ENCODE results near the gene TMEM108.

TMEM108 gene

GRCh38 chr3:133289322-133289721 lies 251.1 kb downstream of the TMEM108 start:
- no peak for FAIRE-seq

- FAIRE-seq: no peak
These were observed 254.1 kb downstream of the TMEM108 start for GRCh38 chr3:133292296-133292695.

DNA sequence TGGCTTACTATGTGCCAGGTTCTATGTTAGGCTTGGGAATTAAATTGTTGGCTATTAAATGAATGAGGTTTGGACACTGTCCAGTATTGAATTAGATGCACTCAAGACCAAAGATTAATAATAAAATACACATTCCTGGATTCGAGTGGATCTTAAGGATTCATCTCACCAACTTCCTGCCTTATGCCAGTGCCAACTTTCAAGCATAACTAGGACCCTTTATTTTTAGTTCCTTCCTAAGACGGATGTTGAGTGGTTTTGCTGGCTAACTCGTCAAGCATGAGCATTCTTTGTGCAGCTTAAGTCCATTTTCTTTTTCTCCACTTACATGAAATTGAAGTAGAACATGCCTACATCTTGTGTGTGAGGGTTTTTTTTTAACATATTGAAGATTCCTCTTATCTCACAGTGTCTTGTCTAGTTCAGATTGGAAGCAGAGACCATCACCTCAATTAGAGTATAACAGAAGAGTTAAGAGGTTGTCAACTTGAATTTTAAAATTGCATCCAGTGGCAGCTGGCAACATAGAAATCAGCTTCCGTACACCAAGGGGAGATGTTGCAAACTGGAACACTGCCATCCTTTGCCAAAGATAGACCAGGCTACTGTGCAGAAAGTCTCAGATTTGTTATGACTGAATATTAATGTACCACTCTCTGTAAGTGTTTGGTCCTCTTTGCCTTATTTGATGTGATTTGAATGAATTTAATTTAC lies 255.4 kb downstream of the TMEM108 start:
- no peak for FAIRE-seq

DNA sequence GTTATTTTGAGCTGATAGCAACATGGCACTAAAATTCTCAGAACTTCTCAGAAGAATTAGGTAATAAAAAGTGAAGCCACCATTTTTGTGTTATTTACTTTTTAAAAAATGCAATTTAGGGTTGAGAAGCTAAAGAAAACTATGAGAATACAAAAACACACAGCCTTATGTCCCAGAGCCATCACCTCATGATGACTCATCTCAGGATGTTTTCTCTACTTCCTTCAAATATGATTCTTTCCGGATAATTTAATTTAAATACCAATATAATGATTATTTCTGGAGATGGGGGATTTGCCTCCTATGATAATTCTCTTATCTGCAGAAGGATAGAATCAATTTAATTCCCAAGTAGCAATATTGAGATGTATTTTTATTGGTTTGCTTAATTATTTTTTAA lies 256.1 kb downstream of the TMEM108 start:
- no peak for FAIRE-seq

DNA sequence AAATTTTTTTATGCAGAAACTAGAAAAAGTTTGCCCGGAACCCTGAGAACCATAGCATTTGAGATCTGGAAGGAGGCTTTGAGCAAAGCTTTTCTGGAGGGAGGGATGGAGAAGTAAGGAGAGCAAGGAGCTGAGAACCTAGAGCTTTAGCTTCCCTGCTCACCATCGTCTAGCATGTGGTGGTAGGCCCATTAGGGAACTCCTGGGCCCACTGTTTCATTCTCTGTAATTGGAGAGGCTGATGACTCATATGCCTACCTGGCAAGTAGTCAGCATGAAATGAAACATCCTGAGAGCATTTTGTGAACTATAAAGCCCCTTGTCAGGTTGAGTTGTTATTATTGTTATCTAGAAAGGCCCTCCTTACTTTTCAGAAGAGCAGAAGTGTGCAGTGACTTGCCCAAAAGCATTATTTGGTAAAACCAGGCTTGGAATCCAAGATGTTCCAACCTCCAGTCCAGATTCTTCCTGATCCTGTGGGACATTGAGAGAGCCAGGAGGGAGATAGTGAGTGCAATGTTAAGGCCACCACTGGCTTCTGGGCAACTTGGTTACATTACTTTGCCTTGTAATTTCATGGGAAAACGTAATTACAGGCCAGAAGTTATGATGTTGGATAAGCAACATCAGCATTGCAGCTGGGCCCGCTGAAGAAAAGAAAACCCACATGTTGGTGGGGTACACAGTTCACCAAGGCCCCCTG lies 257.2 kb downstream of the TMEM108 start:
- FAIRE-seq: no peak

- FAIRE-seq: no peak
These were observed 258.0 kb downstream of the TMEM108 start for GRCh38 chr3:133295944-133296917.

DNA sequence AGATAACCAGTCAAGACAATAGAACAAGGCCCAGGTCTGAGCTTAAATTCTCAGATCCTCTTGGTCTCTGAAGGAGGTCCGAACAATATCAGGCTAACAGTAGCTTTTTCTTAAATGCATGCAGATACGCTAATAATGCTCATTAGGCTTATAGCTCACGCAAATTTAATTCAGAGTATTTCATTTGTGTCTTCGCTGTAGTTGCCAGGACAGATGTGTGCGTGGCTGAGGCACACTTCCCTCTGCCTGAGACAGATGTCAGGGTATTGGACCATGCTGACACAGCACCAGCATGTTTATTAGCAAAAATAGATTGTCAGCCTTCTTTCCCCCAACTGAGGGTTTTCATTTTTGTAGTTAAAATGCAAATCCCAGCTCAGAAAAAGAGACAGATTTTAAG lies 258.8 kb downstream of the TMEM108 start:
- FAIRE-seq: no peak

DNA sequence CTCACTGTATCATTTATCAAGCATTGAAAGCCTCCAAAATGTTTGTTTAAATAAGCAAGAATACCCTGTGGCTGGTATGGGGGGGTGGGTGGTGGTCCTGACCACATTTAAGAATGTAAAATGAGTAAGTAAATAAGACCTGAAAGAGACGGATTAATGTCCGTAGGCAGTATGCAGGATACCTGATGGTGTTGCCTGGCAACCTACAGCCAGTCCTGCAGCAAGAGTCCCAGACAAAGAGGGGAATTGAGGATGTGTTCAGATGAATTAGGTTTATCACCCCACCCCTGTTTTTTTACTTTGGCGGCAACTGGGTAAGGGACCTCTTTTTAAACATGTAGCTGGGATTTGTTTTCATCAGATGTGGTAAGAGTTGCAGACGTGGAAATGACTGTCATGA lies 261.9 kb downstream of the TMEM108 start:
- FAIRE-seq: no peak

- no peak for FAIRE-seq
These were observed 263.0 kb downstream of the TMEM108 start for GRCh38 chr3:133301194-133301593.

DNA sequence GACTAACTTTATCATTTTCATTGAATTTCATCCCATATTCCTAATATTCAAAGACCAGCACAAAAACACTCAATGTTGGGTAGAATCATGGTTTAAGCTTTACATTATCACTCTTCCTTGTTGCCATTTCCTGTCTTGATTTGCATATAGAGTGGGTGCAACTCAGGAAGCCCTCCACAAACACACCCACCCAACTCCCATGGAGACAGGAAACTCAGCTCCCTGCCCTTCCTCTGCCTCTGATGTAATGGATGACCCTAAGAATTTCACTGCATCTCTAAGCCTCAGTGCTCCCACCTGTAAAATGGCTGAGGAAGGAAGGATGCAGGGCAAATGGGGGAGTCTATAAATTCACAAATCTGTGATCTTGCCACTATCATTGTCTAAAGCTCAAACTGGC lies 263.5 kb downstream of the TMEM108 start:
- no peak for FAIRE-seq

DNA sequence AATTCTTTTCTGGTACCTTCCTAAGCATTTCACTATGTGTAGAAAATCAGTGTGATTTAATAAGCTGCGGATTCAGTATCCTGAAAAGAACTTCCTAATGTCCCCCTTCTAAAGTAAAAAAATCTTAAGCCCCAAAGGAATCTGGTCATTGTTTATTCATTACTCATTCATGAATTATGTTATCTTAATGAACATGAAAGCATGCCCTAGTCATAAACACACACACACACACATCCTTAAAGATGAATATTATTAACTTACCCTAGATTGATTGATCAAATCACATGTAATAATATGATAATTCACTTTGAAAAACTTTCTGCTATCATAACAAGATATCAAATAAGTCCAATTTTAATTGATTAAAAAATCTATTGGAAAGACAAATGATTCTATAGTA lies 265.2 kb downstream of the TMEM108 start:
- FAIRE-seq: no peak

DNA sequence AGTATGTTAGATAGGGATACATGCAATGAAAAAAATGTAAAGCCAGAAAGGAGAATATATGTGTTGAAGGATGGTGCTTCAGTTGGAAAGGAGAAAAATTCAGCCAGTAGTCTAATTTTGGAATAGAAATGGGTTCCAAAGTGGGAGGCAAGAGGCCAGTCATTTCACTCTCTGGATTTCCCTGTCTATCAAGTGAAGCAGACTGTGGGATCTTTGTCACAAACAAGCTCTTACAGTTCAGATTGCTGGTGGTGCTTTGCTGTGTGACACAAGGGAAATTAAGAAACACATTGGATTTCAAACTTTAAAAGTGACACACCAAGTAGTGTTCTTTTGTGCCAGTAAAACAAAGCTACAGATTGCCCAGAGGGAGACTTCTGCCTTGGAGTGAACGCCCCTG lies 279.7 kb downstream of the TMEM108 start:
- FAIRE-seq: no peak

- FAIRE-seq: no peak
These were observed 290.2 kb downstream of the TMEM108 start for GRCh38 chr3:133328373-133328772.

- no peak for FAIRE-seq
These were observed 291.4 kb downstream of the TMEM108 start for GRCh38 chr3:133329626-133330025.

GRCh38 chr3:133330065-133330464 lies 291.9 kb downstream of the TMEM108 start:
- no peak for FAIRE-seq

DNA sequence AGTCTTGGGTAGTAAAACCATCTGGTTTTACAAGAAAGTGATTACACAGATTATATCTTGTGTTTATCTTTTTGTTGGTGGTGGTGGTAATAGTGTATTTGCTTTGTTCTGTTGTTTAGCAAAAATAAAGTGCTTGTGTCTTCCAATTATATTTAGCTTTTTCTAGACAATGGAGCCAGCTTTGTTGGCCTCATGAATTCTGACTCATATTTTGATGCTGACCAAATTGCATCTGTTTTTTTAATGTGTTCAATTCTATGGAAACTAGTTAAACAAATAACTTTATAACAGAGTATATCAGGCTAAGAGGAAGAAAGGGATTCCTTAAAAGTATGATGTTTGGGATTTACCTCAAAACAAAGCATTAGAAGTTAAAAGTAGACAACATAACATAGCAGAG lies 292.3 kb downstream of the TMEM108 start:
- FAIRE-seq: no peak

GRCh38 chr3:133354721-133355120 lies 316.5 kb downstream of the TMEM108 start:
- FAIRE-seq: no peak

- FAIRE-seq: no peak
These were observed 322.3 kb downstream of the TMEM108 start for GRCh38 chr3:133360476-133360875.

DNA sequence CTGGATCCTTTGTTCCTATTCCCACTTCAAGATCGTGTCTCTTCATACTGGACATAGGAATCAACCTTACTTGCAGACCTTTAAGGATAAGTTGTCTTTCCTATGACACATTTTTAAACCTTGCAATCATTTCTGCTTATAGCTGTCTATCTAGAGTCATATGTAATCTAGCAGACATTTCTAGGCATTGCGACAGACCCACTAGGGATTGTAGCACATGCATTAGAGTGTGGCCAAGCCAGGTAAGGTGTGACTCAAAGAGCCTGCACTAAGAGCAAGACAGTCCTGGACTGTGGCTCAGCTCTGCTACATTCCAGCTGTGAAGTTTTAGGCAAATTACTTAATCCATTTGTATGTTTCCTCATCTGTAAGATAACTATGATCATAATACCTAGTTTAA lies 322.8 kb downstream of the TMEM108 start:
- FAIRE-seq: no peak

DNA sequence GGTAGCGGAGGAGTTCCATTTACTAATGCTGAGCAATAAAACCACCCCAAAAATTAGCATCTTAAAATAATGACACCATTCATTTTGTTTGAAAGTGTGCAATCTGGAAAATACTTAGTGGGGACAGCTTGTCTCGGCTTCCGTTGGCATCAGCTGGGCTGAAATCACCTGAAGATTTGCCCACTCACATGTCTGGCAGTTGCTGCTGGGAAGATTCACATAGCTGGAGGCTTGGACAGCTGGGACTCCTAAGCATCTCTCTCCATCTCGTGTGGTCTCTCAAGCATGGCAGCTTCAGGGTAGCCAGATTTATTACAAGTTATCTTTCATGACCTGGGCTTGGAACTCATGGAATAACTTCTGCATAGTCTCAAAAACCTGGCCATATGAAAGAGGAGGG lies 323.2 kb downstream of the TMEM108 start:
- FAIRE-seq: no peak

- FAIRE-seq: no peak
These were observed 324.3 kb downstream of the TMEM108 start for GRCh38 chr3:133362539-133362938.

GRCh38 chr3:133364704-133365103 lies 326.5 kb downstream of the TMEM108 start:
- FAIRE-seq: no peak

GRCh38 chr3:133366921-133367320 lies 328.7 kb downstream of the TMEM108 start:
- no peak for FAIRE-seq

DNA sequence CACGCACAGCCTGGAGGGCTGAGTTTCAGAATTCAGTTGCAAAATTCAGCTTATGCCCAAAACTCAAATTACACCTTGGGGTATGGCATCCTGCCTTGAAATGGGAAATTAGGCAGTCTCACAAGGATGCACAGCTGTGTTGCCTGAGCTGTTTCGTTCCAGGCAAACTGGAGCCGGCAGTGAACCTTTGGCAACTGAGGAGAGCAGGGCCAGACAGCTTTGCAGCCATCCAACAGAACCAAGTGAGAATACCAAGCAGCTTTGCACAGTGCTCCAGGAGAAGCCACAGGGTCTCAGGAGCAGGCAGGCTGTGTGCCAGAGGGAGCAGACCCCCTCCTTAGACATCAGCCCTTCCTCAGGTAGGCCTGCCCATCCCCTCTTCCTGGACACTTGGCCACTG lies 329.2 kb downstream of the TMEM108 start:
- no peak for FAIRE-seq
